ENCODE data around the gene TTC24. TPM values are rescaled to one million over a fixed set of nuclear protein-coding genes. Genes with fewer than 3 reads are reported as not detected.
"Not testable (repeated sequence)": the region's sequence is repeated elsewhere in the genome, so short reads cannot be mapped to it uniquely, and the experiment has no call there.

Gene TTC24
- total and polyA plus RNA-seq, 8 donors: not detected

GRCh38 chr1:156626079-156626438 lies 46.5 kb downstream of the TTC24 start:
- Histone ChIP-seq H3K9me3 (no peaks in the 10 kb centered on the region), H3K4me3 (no peak overlapping the region), H3K36me3 (no peaks in the 10 kb centered on the region), H3K27me3 (peaks cover 0 to 32% (median 6%) of the 10 kb centered on the region in 4 donors), H3K27ac (no peak overlapping the region), H3K4me1 (peaks cover 4 to 14% (median 5%) of the 10 kb centered on the region in 3 donors)
- WGBS, 2 donors: 45 to 46% methylated on average over 4 of the region's 4 CpGs
- ATAC-seq (no peak), FAIRE-seq (no peak), DNase-seq (no peak)
- intact Hi-C loops (cut with DNase I): loop anchor here in 1 of 3 donors (5.0 kb wide), 1 partner anchor 249 kb away; no protein-coding TSS in a partner anchor
- TF ChIP-seq CTCF (IDR thresholded peaks at IDR 0.05): peak in 1 of 4 donors; percentile 1

- WGBS, 2 donors: 84 to 88% methylated on average over 2 of the region's 2 CpGs
- DNase-seq (peak in 2 of 6 donors; percentile 34 to 55), ATAC-seq (peak in 3 of 4 donors; percentile 43 to 55 (median 52)), FAIRE-seq (no peak)
- Histone ChIP-seq H3K4me3 (no peak overlapping the region), H3K27ac (no peak overlapping the region), H3K36me3 (no peaks in the 10 kb centered on the region), H3K9me3 (no peaks in the 10 kb centered on the region), H3K27me3 (peaks cover 0 to 32% (median 6%) of the 10 kb centered on the region in 4 donors), H3K4me1 (peaks cover 4 to 14% (median 5%) of the 10 kb centered on the region in 3 donors)
- intact Hi-C loops (cut with DNase I): loop anchor here in 1 of 3 donors (5.0 kb wide), 1 partner anchor 250 kb away; no protein-coding TSS in a partner anchor
- TF ChIP-seq CTCF (IDR thresholded peaks at IDR 0.05): peak; percentile 24 to 50 (median 44)
These were observed 47.9 kb downstream of the TTC24 start for GRCh38 chr1:156627313-156627880.

GRCh38 chr1:156629823-156630449 lies 50.4 kb downstream of the TTC24 start:
- H3K4me1 ChIP-seq: peaks cover 0 to 8% (median 4%) of the 10 kb centered on the region in 3 donors
- no peak overlapping the region for H3K27ac ChIP-seq
- intact Hi-C loops (cut with DNase I): loop anchor here in 1 of 3 donors (5.0 kb wide), 1 partner anchor 253 kb away; no protein-coding TSS in a partner anchor
- no peak for TF ChIP-seq CTCF (IDR thresholded peaks at IDR 0.05)
- 79 to 81% methylated on average over 8 of the region's 8 CpGs for WGBS, 2 donors
- DNase-seq: no peak
- ATAC-seq: no peak
- H3K4me3 ChIP-seq: no peak overlapping the region
- no peak for FAIRE-seq
- H3K27me3 ChIP-seq: peaks cover 0 to 15% (median 2%) of the 10 kb centered on the region in 4 donors
- H3K9me3 ChIP-seq: no peaks in the 10 kb centered on the region
- H3K36me3 ChIP-seq: no peaks in the 10 kb centered on the region

GRCh38 chr1:156631152-156631551 lies 51.6 kb downstream of the TTC24 start:
- H3K36me3 ChIP-seq; H3K27ac ChIP-seq; H3K4me1 ChIP-seq; H3K9me3 ChIP-seq; H3K27me3 ChIP-seq; intact Hi-C loops (cut with DNase I); ATAC-seq; FAIRE-seq; DNase-seq; H3K4me3 ChIP-seq: not testable (repeated sequence)
- WGBS, 2 donors: 64 to 66% methylated on average over 9 of the region's 9 CpGs

GRCh38 chr1:156632355-156632754 lies 52.8 kb downstream of the TTC24 start:
- Histone ChIP-seq H3K4me1 (no peaks in the 10 kb centered on the region), H3K9me3 (no peaks in the 10 kb centered on the region), H3K27me3 (no peaks in the 10 kb centered on the region), H3K4me3 (no peak overlapping the region), H3K27ac (no peak overlapping the region), H3K36me3 (no peaks in the 10 kb centered on the region)
- ATAC-seq (no peak), FAIRE-seq (no peak), DNase-seq (no peak)
- 57 to 69% methylated on average over 3 of the region's 3 CpGs for WGBS, 2 donors
- intact Hi-C loops (cut with DNase I): no loop called here
- TF ChIP-seq CTCF (IDR thresholded peaks at IDR 0.05): no peak

Other genes starting within 250 kb of the TTC24 start
- 100 to 1,000 TPM in 1 of 6 donors, 10 to 100 TPM in 5; 47.1 to 107 (median 87.1) TPM for gene CCT3, start 241.4 kb upstream of the TTC24 start, total RNA-seq
- 10 to 100 TPM; 58.3 to 81.5 TPM for gene CCT3, start 241.4 kb upstream of the TTC24 start, polyA plus RNA-seq
- gene TSACC, start 241.2 kb upstream of the TTC24 start, total RNA-seq: not detected
- under 1 TPM in 1 of 2 donors, not detected in 1; 0.56 TPM for gene TSACC, start 241.2 kb upstream of the TTC24 start, polyA plus RNA-seq
- gene RHBG, start 210.5 kb upstream of the TTC24 start, total RNA-seq: under 1 TPM; 0.16 to 1.00 (median 0.40) TPM
- 1 to 10 TPM; 1.3 to 3.5 TPM for gene RHBG, start 210.5 kb upstream of the TTC24 start, polyA plus RNA-seq
- 10 to 100 TPM; 19.1 to 31.8 (median 26.2) TPM for gene MEF2D, start 78.9 kb upstream of the TTC24 start, total RNA-seq
- gene MEF2D, start 78.9 kb upstream of the TTC24 start, polyA plus RNA-seq: 10 to 100 TPM; 15.7 to 20.0 TPM
- gene IQGAP3, start 7.2 kb upstream of the TTC24 start, total RNA-seq: under 1 TPM in 5 of 6 donors, not detected in 1; 0.04 to 0.90 (median 0.32) TPM
- under 1 TPM; 0.02 to 0.23 TPM for gene IQGAP3, start 7.2 kb upstream of the TTC24 start, polyA plus RNA-seq
- 10 to 100 TPM; 23.9 to 38.5 (median 36.1) TPM for gene NAXE, start 12.1 kb downstream of the TTC24 start, total RNA-seq
- 10 to 100 TPM; 35.0 to 60.4 TPM for gene NAXE, start 12.1 kb downstream of the TTC24 start, polyA plus RNA-seq
- 10 to 100 TPM in 3 of 6 donors, 1 to 10 TPM in 3; 6.4 to 16.0 (median 11.4) TPM for gene GPATCH4, start 21.8 kb downstream of the TTC24 start, total RNA-seq
- 10 to 100 TPM; 14.4 to 16.9 TPM for gene GPATCH4, start 21.8 kb downstream of the TTC24 start, polyA plus RNA-seq
- not detected for gene HAPLN2, start 39.7 kb downstream of the TTC24 start, total RNA-seq
- gene HAPLN2, start 39.7 kb downstream of the TTC24 start, polyA plus RNA-seq: under 1 TPM; 0.38 to 0.46 TPM
- under 1 TPM in 1 of 6 donors, not detected in 5; 0.12 TPM for gene BCAN, start 62.4 kb downstream of the TTC24 start, total RNA-seq
- gene BCAN, start 62.4 kb downstream of the TTC24 start, polyA plus RNA-seq: not detected
- gene NES, start 97.7 kb downstream of the TTC24 start, total RNA-seq: 1 to 10 TPM; 1.1 to 7.6 (median 3.4) TPM
- 1 to 10 TPM; 3.5 to 7.0 TPM for gene NES, start 97.7 kb downstream of the TTC24 start, polyA plus RNA-seq
- 1 to 10 TPM in 3 of 6 donors, under 1 TPM in 3; 0.38 to 5.0 (median 1.2) TPM for gene CRABP2, start 125.9 kb downstream of the TTC24 start, total RNA-seq
- gene CRABP2, start 125.9 kb downstream of the TTC24 start, polyA plus RNA-seq: 1 to 10 TPM; 3.3 to 4.0 TPM
- gene METTL25B, start 148.7 kb downstream of the TTC24 start, total RNA-seq: 10 to 100 TPM; 16.8 to 22.6 (median 18.2) TPM
- 10 to 100 TPM; 56.0 to 64.9 TPM for gene METTL25B, start 148.7 kb downstream of the TTC24 start, polyA plus RNA-seq
- gene ISG20L2, start 149.0 kb downstream of the TTC24 start, total RNA-seq: 10 to 100 TPM in 3 of 6 donors, 1 to 10 TPM in 3; 7.7 to 13.2 (median 9.6) TPM
- 1 to 10 TPM; 5.2 to 8.8 TPM for gene ISG20L2, start 149.0 kb downstream of the TTC24 start, polyA plus RNA-seq
- gene MRPL24, start 161.4 kb downstream of the TTC24 start, total RNA-seq: 10 to 100 TPM; 39.8 to 57.8 (median 43.6) TPM
- 10 to 100 TPM; 64.5 to 68.6 TPM for gene MRPL24, start 161.4 kb downstream of the TTC24 start, polyA plus RNA-seq
- 100 to 1,000 TPM in 1 of 6 donors, 10 to 100 TPM in 5; 43.5 to 112 (median 64.2) TPM for gene HDGF, start 172.0 kb downstream of the TTC24 start, total RNA-seq
- 10 to 100 TPM; 58.5 to 87.4 TPM for gene HDGF, start 172.0 kb downstream of the TTC24 start, polyA plus RNA-seq
- 10 to 100 TPM; 18.5 to 34.7 (median 20.3) TPM for gene PRCC, start 187.8 kb downstream of the TTC24 start, total RNA-seq
- gene PRCC, start 187.8 kb downstream of the TTC24 start, polyA plus RNA-seq: 10 to 100 TPM; 31.4 to 41.6 TPM
- 1 to 10 TPM in 2 of 6 donors, under 1 TPM in 4; 0.16 to 1.5 (median 0.71) TPM for gene SH2D2A, start 237.1 kb downstream of the TTC24 start, total RNA-seq
- gene SH2D2A, start 237.1 kb downstream of the TTC24 start, polyA plus RNA-seq: 1 to 10 TPM in 1 of 2 donors, under 1 TPM in 1; 0.40 to 1.3 TPM

Measured in pancreas (tissue), 10 donors.